Mammary epithelial cell (primary cell): ENCODE results near the gene KCNG4.

Source experiments
- CTCF ChIP-seq, 2 donors: IDR thresholded peaks in 1 of 2; conservative IDR thresholded peaks in 1 of 2; 2 replicates each; pipeline ENCODE4 v1.5.1; 2011 to 2012; ENCODE audit warnings: inconsistent platforms in 2 of 2, low read length in 2 of 2, mild to moderate bottlenecking in 2 of 2, control low read depth in 1 of 2, low read depth in 1 of 2; ENCODE audit not compliant: insufficient read depth in 1 of 2; ENCODE audit errors: extremely low read depth in 1 of 2
- EZH2 ChIP-seq: IDR thresholded peaks from 2 replicates; pipeline ENCODE4 v1.6.1; 2012; ENCODE audit warnings: low read length, inconsistent platforms, borderline replicate concordance

DNA sequence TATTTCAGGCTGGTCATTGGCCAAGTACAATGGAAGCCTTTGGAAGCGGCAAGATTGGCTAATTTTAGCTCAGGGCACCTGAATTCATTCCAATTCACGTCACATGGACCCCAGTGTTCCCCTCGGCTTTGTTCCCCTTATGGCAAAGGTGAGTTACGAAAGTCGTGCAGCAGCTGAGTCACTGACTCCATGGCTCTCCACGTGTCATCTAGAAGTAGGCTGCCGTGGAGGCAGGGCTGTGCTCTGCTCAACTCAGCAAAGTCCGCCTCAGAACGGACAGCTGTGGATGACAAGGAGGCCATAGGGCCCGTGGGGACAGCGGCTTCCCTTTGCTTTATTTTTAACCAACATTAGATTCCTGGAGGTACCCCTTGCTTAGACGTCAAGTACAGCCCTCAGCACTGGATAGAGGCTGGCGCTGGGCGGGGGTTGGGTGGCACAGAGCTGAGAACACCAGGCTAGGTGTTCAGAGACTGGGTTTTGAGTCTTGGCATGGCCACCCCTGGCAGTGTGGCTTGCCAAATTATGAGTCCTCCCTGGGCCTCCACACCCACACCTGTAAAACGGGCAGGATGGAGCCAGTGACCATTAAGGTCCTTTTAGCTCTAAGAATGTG is 25.3 kb downstream of the KCNG4 start:
- TF ChIP-seq EZH2: no peak
- no peak for TF ChIP-seq CTCF (conservative IDR thresholded peaks at IDR 0.05 in 1 of 2, IDR thresholded peaks at IDR 0.05 in 1 of 2; ENCODE audit: extremely low read depth in 1 of 2, insufficient read depth in 1 of 2, low read depth in 1 of 2, low read length in 2 of 2)
